Osteocyte (in vitro differentiated cells): ENCODE results near the gene APOB. TPM values are rescaled to one million over a fixed set of nuclear protein-coding genes. Genes with fewer than 3 reads are reported as not detected.

Experiments
- DNase-seq: peaks from one replicate; pipeline ENCODE4 v3.0.0; 2021; ENCODE audit warnings: mixed read lengths; ENCODE audit not compliant: unreplicated experiment; ENCODE audit errors: extremely low spot score
- H3K27ac Mint-ChIP-seq: one replicate; pipeline ENCODE4 v1.8.0; 2021; ENCODE audit warnings: mild to moderate bottlenecking, mixed read lengths; ENCODE audit not compliant: unreplicated experiment
- H3K27me3 Mint-ChIP-seq: one replicate; pipeline ENCODE4 v1.8.0; 2021; ENCODE audit warnings: mixed read lengths; ENCODE audit not compliant: unreplicated experiment
- H3K36me3 Mint-ChIP-seq: one replicate; pipeline ENCODE4 v1.8.0; 2021; ENCODE audit warnings: mixed read lengths; ENCODE audit not compliant: unreplicated experiment
- H3K4me1 Mint-ChIP-seq: one replicate; pipeline ENCODE4 v1.8.0; 2021; ENCODE audit warnings: mixed read lengths; ENCODE audit not compliant: unreplicated experiment
- H3K4me3 Mint-ChIP-seq: one replicate; pipeline ENCODE4 v1.8.0; 2021; ENCODE audit warnings: mild to moderate bottlenecking, moderate library complexity, mixed read lengths; ENCODE audit not compliant: unreplicated experiment
- H3K9me3 Mint-ChIP-seq: one replicate; pipeline ENCODE4 v1.8.0; 2021; ENCODE audit warnings: mixed read lengths; ENCODE audit not compliant: unreplicated experiment
- CTCF ChIP-seq: fragments of 200-600 bp; sonication (generic); IDR thresholded peaks from 2 replicates; pipeline ENCODE4 v1.5.0; 2021; ENCODE audit warnings: antibody characterized with exemption, mild to moderate bottlenecking, moderate library complexity
- total RNA-seq: library from RNA; stranded (reverse); gene quantifications from 2 replicates; pipeline ENCODE4 v1.2.1, GENCODE V29; 2021

APOB gene
- total RNA-seq, 1 donor from 2014 or later = 0.21 TPM

GRCh38 chr2:21040468-21041377 is 3.1 kb downstream of the APOB start:
- H3K27me3 Mint-ChIP-seq = peaks cover 24% of the 10 kb centered on the region
- H3K4me1 Mint-ChIP-seq = peaks cover 36% of the 10 kb centered on the region
- H3K4me3 Mint-ChIP-seq = no peak overlapping the region
- H3K27ac Mint-ChIP-seq = no peak overlapping the region
- DNase-seq = no peak
- H3K36me3 Mint-ChIP-seq = peaks cover 2% of the 10 kb centered on the region
- TF ChIP-seq CTCF = no peak
- no peaks in the 10 kb centered on the region for H3K9me3 Mint-ChIP-seq

- TF ChIP-seq CTCF = no peak
- Mint-ChIP-seq H3K36me3 (peaks cover 2% of the 10 kb centered on the region), H3K4me1 (peaks cover 36% of the 10 kb centered on the region), H3K27me3 (peaks cover 17% of the 10 kb centered on the region), H3K27ac (no peak overlapping the region), H3K9me3 (no peaks in the 10 kb centered on the region), H3K4me3 (no peak overlapping the region)
- DNase-seq = no peak
Observed at GRCh38 chr2:21039979-21040467, 3.9 kb downstream of the APOB start.

- peaks cover 9% of the 10 kb centered on the region for H3K27me3 Mint-ChIP-seq
- H3K4me3 Mint-ChIP-seq = no peak overlapping the region
- no peak for TF ChIP-seq CTCF
- no peaks in the 10 kb centered on the region for H3K9me3 Mint-ChIP-seq
- DNase-seq = no peak
- H3K27ac Mint-ChIP-seq = peak overlapping the region; percentile 74
- H3K36me3 Mint-ChIP-seq = peaks cover 2% of the 10 kb centered on the region
- H3K4me1 Mint-ChIP-seq = peaks cover 36% of the 10 kb centered on the region
Observed at GRCh38 chr2:21039080-21039556, 4.8 kb downstream of the APOB start.

- DNase-seq = no peak
- H3K9me3 Mint-ChIP-seq = no peaks in the 10 kb centered on the region
- peaks cover 36% of the 10 kb centered on the region for H3K4me1 Mint-ChIP-seq
- H3K36me3 Mint-ChIP-seq = peaks cover 2% of the 10 kb centered on the region
- peak overlapping the region; percentile 74 for H3K27ac Mint-ChIP-seq
- no peak for TF ChIP-seq CTCF
- peaks cover 9% of the 10 kb centered on the region for H3K27me3 Mint-ChIP-seq
- peak overlapping the region; percentile 20 for H3K4me3 Mint-ChIP-seq
Observed at GRCh38 chr2:21038403-21039073, 5.3 kb downstream of the APOB start.

GRCh38 chr2:21037671-21038108 is 6.2 kb downstream of the APOB start:
- Mint-ChIP-seq H3K27ac (no peak overlapping the region), H3K9me3 (no peaks in the 10 kb centered on the region), H3K4me3 (no peak overlapping the region), H3K36me3 (peaks cover 2% of the 10 kb centered on the region), H3K27me3 (peaks cover 4% of the 10 kb centered on the region), H3K4me1 (peaks cover 31% of the 10 kb centered on the region)
- no peak for TF ChIP-seq CTCF
- no peak for DNase-seq
